ENCODE data around the gene LRRIQ1.

Gene LRRIQ1

DNA sequence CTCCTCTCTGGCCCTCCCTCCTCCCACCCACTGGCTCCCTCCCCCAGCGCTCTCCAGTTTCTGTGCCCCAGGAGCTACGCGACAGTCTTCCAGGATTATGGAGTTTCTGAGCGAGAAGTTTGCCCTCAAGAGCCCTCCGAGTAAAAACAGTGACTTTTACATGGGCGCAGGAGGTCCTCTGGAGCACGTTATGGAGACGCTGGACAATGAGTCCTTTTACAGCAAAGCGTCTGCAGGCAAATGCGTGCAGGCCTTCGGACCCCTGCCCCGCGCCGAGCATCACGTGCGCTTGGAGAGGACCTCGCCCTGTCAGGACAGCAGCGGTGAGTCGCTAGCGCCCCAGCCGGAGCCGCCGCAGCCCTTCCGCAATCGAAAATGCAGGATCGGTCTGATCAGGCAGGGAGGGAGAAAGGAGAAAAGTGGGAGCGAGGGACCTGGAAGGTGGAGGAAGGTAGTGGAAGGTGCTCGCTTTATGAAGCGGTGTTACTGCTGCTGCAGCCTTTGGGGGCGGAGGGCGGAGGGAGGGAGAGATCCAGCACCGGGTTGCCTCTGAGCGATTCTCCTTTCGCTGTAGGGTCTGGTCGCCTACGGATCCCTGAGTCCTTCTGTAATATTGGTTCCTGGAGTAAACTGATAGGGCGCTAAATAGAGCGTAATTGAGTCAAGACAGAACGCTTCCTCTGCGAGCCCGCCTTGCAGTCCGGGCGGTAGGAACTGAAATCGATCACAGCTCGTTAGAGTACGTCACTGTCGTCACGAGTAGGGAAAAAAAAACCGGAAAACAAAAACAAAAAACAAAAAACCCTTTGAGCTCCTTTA, 244.2 kb downstream of the LRRIQ1 start, which contains the start of gene ALX1:
Gene ALX1, plus strand, starts transcription at position 56 of the 819 bp plus-strand sequence. Its CDS starts 42 bp downstream, at position 98.
- peak; percentile 34 for DNase-seq (ENCODE audit: low read depth)

DNA sequence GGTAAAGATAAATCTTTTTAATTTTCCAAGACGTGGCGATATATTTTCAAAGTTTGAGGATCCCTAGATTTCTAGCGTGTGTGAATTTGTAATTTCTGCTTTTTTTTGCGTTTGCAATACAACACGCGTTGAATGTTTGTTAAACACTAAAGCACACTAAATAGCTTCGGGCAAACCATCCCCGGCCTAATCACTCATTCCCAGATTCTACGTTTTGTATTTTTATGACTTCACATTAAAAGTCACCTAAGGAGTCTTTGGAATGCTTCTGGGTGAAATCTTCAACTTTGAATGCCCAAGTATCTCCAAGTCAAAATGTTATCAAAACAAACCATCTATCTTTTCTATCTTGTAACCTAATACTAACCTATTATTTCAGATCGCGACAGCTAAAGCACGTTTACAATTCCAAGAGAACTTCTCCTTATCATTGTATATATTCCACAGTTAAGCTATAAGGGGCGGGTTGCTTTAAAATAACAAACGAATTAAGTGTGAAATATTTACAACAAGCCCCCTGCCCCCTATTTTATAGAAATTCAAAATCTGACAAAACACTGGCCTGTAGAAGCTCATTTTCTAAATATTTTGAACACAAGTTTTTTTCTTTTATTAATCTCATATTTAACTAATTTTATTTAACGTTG, 245.0 kb downstream of the LRRIQ1 start:
- no peak for DNase-seq (ENCODE audit: low read depth)

DNA sequence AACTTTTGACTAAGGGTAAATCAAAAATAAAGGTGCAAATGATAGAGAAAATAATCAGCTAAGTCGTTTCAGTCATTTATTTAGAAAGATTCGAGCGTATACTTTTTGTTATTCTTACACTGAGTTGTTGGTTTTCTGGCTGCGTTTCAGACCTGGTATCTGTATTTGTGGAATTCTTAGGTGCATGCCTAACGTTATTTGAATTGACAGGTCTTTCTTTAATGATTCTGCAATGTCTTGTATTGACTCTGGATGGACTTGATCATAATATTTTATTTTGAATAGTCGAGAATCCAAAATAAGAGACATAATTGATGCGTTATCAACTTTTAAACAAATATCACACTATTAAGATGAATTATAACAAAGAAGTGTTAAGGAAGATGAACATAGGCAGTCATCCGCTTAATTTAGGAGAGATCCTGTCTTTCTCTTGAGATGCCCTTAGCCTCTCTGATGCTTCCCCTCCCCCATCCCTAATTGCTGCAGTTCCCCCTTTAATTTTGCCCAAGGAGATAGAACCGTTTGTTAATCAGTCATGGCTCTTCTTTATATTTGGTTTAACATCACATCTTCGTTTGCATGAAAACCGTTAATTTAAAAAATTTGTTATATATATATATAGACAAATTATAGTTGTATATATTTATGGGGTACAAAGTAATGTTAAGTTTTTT, 245.6 kb downstream of the LRRIQ1 start:
- DNase-seq (ENCODE audit: low read depth), result no peak

DNA sequence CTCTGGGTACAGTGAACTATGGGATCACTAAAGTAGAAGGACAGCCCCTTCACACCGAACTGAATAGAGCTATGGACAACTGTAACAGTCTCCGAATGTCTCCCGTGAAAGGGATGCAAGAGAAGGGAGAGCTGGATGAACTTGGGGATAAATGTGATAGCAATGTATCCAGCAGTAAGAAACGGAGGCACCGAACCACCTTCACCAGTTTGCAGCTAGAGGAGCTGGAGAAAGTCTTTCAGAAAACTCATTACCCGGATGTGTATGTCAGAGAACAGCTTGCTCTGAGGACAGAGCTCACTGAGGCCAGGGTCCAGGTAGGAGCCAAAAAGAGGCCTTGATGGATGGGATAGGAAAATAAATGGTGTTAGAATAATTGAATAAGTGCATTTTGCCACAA, 247.4 kb downstream of the LRRIQ1 start:
- no peak for DNase-seq (ENCODE audit: low read depth)
